ENCODE results near the gene MKRN2. TPM values are rescaled to one million over a fixed set of nuclear protein-coding genes. Genes with fewer than 3 reads are reported as not detected.

Gene MKRN2
- total and polyA plus RNA-seq, 2 experiments from 2014 or later: 41.6 to 43.7 TPM

DNA sequence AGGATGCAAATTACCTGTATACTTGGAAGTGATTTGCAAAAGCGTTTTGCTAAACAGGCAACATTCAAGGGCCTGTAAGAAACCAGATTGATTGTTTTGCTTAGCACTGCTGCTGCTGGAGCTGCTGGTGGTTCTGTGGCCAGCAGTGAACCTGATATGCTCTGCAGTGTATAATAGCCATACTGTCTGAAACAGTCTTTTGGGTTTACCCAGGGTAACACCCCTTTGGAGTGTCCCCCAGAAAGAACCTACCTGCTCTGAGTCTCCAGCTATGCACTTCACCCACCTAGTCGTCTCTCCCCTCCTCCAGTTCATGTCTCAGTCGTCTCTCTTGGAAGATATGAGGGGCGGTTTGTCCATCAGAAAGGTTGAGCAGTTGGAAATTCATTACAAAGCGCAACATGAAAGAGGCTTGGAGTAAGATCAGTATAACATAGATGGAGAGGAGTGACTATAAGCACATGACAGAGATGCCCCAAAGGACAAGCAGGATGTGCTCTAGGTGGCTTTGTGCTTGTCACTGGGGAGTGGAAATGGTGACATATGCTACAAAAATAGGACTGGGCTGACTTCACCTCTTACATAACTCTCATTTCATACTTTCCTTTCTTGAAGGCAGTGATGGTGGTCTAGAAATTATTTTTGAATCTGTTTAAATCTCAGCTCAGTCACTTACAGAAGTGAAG, 3.8 kb downstream of the MKRN2 start:
- Histone ChIP-seq H3K27me3 (replicated peaks; ENCODE audit: insufficient read depth) (no peaks in the 10 kb centered on the region), H3K9me2 (ENCODE audit: insufficient read depth) (no peaks in the 10 kb centered on the region), H3K9me3 (ENCODE audit: low read depth) (no peaks in the 10 kb centered on the region), H3K79me2 (ENCODE audit: insufficient read depth) (peaks cover 84% of the 10 kb centered on the region), H3K4me2 (ENCODE audit: unreplicated experiment) (no peak overlapping the region), H3F3A (ENCODE audit: insufficient read depth) (peaks cover 23% of the 10 kb centered on the region), H3K36me3 (ENCODE audit: low read depth) (no peaks in the 10 kb centered on the region), H3K9ac (no peak overlapping the region), H4K20me1 (ENCODE audit: insufficient read depth) (peaks cover 21% of the 10 kb centered on the region; the same call in 1 of the 2 replicates), H3K27ac (no peak overlapping the region), H3K4me1 (ENCODE audit: insufficient read depth) (peaks cover 27% of the 10 kb centered on the region), H3K4me3 (no peak overlapping the region), H2AFZ (no peak overlapping the region)
- no peak for TF ChIP-seq EZH2phosphoT487 (IDR thresholded peaks at IDR 0.05; ENCODE audit: insufficient read depth, low read depth)
- no peak for TF ChIP-seq EZH2 (IDR thresholded peaks at IDR 0.05; ENCODE audit: insufficient read depth, poor library complexity, severe bottlenecking)
- no peak for DNase-seq
- 95 to 99% methylated on average over 5 of the region's 5 CpGs for WGBS, 2 experiments (ENCODE audit: low coverage in 1 of 2, low lambda C conversion rate in 2 of 2, missing lambda C conversion rate in 2 of 2)
- in situ Hi-C loops (cut with MboI): no loop called here

DNA sequence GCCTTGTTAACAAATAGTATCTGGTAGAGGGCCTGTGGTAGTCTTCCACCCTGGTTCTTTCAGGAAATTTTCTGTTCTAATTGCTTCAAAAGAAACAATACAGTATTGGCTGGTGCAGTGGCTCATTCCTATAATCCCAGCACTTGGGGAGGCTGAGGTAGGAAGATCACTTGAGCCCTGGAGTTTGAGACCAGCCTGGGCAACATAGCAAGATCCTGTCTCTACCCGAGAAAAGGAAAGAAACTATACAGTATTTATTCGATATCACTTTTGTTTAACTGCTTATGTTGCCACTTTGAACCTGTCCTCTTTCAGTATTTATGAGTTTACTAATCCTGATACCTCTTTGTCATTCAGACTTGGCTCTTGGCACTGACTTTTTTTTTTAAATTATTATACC, 4.5 kb downstream of the MKRN2 start:
- H3K4me3 ChIP-seq: no peak overlapping the region
- H3K27me3 ChIP-seq (replicated peaks; ENCODE audit: insufficient read depth): no peaks in the 10 kb centered on the region
- H3K4me2 ChIP-seq (ENCODE audit: unreplicated experiment): no peak overlapping the region
- peaks cover 21% of the 10 kb centered on the region; the same call in 1 of the 2 replicates for H4K20me1 ChIP-seq (ENCODE audit: insufficient read depth)
- WGBS, 2 experiments (ENCODE audit: low coverage in 1 of 2, low lambda C conversion rate in 2 of 2, missing lambda C conversion rate in 2 of 2): 74 to 79% methylated on average over 2 of the region's 2 CpGs
- H3K36me3 ChIP-seq (ENCODE audit: low read depth): no peaks in the 10 kb centered on the region
- no peaks in the 10 kb centered on the region for H3K9me3 ChIP-seq (ENCODE audit: low read depth)
- no peak for DNase-seq
- H3K27ac ChIP-seq: no peak overlapping the region
- no peak for TF ChIP-seq EZH2 (IDR thresholded peaks at IDR 0.05; ENCODE audit: insufficient read depth, poor library complexity, severe bottlenecking)
- no peak for TF ChIP-seq EZH2phosphoT487 (IDR thresholded peaks at IDR 0.05; ENCODE audit: insufficient read depth, low read depth)
- H3K9me2 ChIP-seq (ENCODE audit: insufficient read depth): no peaks in the 10 kb centered on the region
- peaks cover 20% of the 10 kb centered on the region for H3F3A ChIP-seq (ENCODE audit: insufficient read depth)
- peaks cover 91% of the 10 kb centered on the region for H3K79me2 ChIP-seq (ENCODE audit: insufficient read depth)
- H3K9ac ChIP-seq: no peak overlapping the region
- in situ Hi-C loops (cut with MboI): no loop called here
- no peak overlapping the region for H2AFZ ChIP-seq
- peaks cover 23% of the 10 kb centered on the region for H3K4me1 ChIP-seq (ENCODE audit: insufficient read depth)

DNA sequence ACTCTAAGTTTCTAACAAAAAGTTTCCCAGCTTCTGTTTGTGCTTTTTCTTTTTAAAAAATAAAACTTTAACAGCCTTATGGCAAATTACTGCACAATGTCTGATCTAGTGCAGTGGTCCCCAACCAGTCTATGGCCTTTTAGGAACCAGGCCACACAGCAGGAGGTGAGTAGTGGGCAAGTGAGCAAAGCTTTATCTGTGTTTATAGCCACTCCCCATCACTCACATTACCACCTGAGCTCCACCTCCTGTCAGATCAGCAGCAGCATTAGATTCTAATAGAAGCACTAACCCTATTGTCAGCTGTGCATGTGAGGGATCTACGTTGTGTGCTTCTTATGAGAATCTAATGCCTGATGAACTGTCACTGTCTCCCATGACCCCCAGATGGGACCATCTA, 5.6 kb downstream of the MKRN2 start:
- in situ Hi-C loops (cut with MboI): no loop called here
- no peaks in the 10 kb centered on the region for H3K9me2 ChIP-seq (ENCODE audit: insufficient read depth)
- no peak overlapping the region for H3K27ac ChIP-seq
- H4K20me1 ChIP-seq (ENCODE audit: insufficient read depth): peaks cover 21% of the 10 kb centered on the region; the same call in 1 of the 2 replicates
- H3K27me3 ChIP-seq (replicated peaks; ENCODE audit: insufficient read depth): no peaks in the 10 kb centered on the region
- H3K9ac ChIP-seq: no peak overlapping the region
- H3K4me2 ChIP-seq (ENCODE audit: unreplicated experiment): no peak overlapping the region
- peaks cover 100% of the 10 kb centered on the region for H3K79me2 ChIP-seq (ENCODE audit: insufficient read depth)
- no peaks in the 10 kb centered on the region for H3K9me3 ChIP-seq (ENCODE audit: low read depth)
- peaks cover 23% of the 10 kb centered on the region for H3K4me1 ChIP-seq (ENCODE audit: insufficient read depth)
- H3K4me3 ChIP-seq: no peak overlapping the region
- no peak for TF ChIP-seq EZH2phosphoT487 (IDR thresholded peaks at IDR 0.05; ENCODE audit: insufficient read depth, low read depth)
- peaks cover 18% of the 10 kb centered on the region for H3F3A ChIP-seq (ENCODE audit: insufficient read depth)
- DNase-seq: no peak
- H3K36me3 ChIP-seq (ENCODE audit: low read depth): no peaks in the 10 kb centered on the region
- H2AFZ ChIP-seq: no peak overlapping the region
- 86 to 97% methylated on average over 1 of the region's 1 CpG for WGBS, 2 experiments (ENCODE audit: low coverage in 1 of 2, low lambda C conversion rate in 2 of 2, missing lambda C conversion rate in 2 of 2)

DNA sequence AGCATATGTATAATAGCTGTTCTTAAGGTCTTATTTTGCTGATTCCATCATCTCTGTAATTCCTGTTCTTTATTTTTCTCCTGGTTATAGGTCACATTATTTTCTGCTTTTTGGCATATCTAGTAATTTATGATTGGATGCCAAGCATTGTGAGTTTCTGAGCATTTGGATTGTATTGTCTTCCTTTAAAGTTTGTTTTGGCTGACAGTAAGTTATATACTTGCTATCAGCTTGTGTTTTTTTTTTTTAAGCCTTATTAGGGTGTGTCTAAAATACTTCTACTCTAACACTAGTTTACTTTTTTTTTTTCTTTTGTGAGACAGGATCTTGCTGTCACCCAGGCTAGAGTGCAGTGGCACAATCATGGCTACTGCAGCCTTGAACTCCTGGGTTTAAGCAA, 10.1 kb downstream of the MKRN2 start:
- TF ChIP-seq EZH2phosphoT487 (IDR thresholded peaks at IDR 0.05; ENCODE audit: insufficient read depth, low read depth) (no peak), EZH2 (IDR thresholded peaks at IDR 0.05; ENCODE audit: insufficient read depth, poor library complexity, severe bottlenecking) (no peak)

More for the DNA sequence above, 10.1 kb downstream of the MKRN2 start:
- H2AFZ ChIP-seq: no peak overlapping the region
- H4K20me1 ChIP-seq (ENCODE audit: insufficient read depth): 0 out of 2 replicates have a peak, but pooled peaks cover 4% of the 10 kb centered on the region
- no peak overlapping the region for H3K4me2 ChIP-seq (ENCODE audit: unreplicated experiment)
- no peaks in the 10 kb centered on the region for H3K9me2 ChIP-seq (ENCODE audit: insufficient read depth)
- H3K27me3 ChIP-seq (replicated peaks; ENCODE audit: insufficient read depth): no peaks in the 10 kb centered on the region
- H3K27ac ChIP-seq: no peak overlapping the region
- peaks cover 28% of the 10 kb centered on the region; the same call in 1 of the 2 replicates for H3K36me3 ChIP-seq (ENCODE audit: low read depth)
- H3K4me3 ChIP-seq: no peak overlapping the region
- no peak overlapping the region for H3K9ac ChIP-seq
- peaks cover 7% of the 10 kb centered on the region; the same call in 1 of the 2 replicates for H3K4me1 ChIP-seq (ENCODE audit: insufficient read depth)
- no peaks in the 10 kb centered on the region for H3F3A ChIP-seq (ENCODE audit: insufficient read depth)
- in situ Hi-C loops (cut with MboI): no loop called here
- no peak for DNase-seq
- no peaks in the 10 kb centered on the region for H3K9me3 ChIP-seq (ENCODE audit: low read depth)
- H3K79me2 ChIP-seq (ENCODE audit: insufficient read depth): peaks cover 98% of the 10 kb centered on the region
